ENCODE results near the gene DCTN4. TPM values are rescaled to one million over a fixed set of nuclear protein-coding genes. Genes with fewer than 3 reads are reported as not detected.

Gene DCTN4
- total RNA-seq, 1 donor from 2014 or later: 23.7 TPM

DNA sequence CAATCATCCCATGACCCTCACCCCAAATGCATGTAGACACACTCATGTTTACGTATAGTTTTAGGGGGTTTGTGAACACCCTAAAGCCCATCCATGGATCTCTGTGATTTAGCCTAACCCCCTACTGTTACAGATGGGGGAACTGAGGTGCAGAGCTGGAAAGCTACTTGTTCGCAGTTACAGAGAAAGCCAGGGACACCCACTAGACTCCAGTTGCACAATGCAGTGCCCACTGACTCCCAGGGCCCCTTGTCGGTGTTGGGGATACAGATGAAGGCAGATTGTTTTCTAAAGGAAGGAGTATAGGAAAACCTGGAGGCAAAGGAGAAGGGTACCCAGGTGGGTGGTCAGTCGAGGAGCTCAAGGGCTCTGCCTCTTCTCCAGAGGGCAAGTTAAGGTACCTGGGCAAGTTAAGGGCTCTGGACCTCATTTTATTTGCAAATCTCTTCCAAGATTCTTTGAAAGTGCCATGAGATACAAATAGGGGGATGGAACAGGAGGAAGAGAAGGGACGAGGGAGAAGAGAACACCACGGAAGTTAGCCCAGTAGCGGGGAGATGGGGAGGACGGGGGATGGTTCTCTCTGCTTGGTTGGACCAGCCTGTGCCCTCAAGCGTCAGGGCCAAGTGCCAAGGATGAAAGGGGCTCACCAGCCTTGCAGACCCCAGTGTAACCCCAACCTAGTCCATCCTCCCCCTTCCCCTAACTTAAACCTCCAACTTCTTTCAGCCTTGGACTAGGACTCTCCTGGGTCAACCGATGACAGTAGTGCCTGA is 96.8 kb downstream of the DCTN4 start:
- DNase-seq (ENCODE audit: low read depth) (no peak), FAIRE-seq (no peak)
- TF ChIP-seq, protein P1, sequence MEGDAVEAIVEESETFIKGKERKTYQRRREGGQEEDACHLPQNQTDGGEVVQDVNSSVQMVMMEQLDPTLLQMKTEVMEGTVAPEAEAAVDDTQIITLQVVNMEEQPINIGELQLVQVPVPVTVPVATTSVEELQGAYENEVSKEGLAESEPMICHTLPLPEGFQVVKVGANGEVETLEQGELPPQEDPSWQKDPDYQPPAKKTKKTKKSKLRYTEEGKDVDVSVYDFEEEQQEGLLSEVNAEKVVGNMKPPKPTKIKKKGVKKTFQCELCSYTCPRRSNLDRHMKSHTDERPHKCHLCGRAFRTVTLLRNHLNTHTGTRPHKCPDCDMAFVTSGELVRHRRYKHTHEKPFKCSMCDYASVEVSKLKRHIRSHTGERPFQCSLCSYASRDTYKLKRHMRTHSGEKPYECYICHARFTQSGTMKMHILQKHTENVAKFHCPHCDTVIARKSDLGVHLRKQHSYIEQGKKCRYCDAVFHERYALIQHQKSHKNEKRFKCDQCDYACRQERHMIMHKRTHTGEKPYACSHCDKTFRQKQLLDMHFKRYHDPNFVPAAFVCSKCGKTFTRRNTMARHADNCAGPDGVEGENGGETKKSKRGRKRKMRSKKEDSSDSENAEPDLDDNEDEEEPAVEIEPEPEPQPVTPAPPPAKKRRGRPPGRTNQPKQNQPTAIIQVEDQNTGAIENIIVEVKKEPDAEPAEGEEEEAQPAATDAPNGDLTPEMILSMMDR (IDR thresholded peaks at IDR 0.05; ENCODE audit: insufficient read depth, low read length, severe bottlenecking): no peak
- H3K36me3 ChIP-seq (ENCODE audit: control insufficient read depth, insufficient read depth, low read length): no peaks in the 10 kb centered on the region
- H3K4me3 ChIP-seq (ENCODE audit: low read depth, low read length): no peak overlapping the region
- no peaks in the 10 kb centered on the region for H3K27me3 ChIP-seq (ENCODE audit: control insufficient read depth, insufficient read depth, low read length)

DNA sequence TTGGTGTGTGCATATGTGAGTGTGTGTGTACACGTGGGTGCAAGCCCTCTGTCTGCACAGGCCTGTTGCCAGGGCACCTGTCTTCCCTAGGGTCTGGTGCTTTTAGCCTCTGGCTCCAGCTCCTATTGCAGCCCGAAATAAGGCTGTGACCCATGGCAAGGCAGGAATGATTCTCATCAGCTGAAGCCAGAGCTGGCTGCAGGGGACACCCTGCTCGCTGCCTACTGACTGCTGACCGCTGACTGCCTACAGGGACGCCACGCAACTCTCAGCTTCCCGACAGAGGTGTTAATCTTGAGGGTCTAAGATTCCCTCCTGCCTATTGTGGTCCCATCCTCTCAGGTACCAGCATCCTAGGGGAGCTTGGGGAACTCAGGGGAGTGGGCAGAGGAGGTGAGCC is 97.7 kb downstream of the DCTN4 start, which contains the start of gene MYOZ3:
Gene MYOZ3, plus strand, starts transcription at position 166 of the 400 bp plus-strand sequence. CDS start 1,691 bp downstream, outside the sequence.
- Histone ChIP-seq H3K27me3 (ENCODE audit: control insufficient read depth, insufficient read depth, low read length) (no peaks in the 10 kb centered on the region), H3K36me3 (ENCODE audit: control insufficient read depth, insufficient read depth, low read length) (no peaks in the 10 kb centered on the region), H3K4me3 (ENCODE audit: low read depth, low read length) (no peak within 1 kb of the TSS)
- DNase-seq (ENCODE audit: low read depth) (no peak), FAIRE-seq (no peak)
- TF ChIP-seq, protein P1 (IDR thresholded peaks at IDR 0.05; ENCODE audit: insufficient read depth, low read length, severe bottlenecking): no peak

DNA sequence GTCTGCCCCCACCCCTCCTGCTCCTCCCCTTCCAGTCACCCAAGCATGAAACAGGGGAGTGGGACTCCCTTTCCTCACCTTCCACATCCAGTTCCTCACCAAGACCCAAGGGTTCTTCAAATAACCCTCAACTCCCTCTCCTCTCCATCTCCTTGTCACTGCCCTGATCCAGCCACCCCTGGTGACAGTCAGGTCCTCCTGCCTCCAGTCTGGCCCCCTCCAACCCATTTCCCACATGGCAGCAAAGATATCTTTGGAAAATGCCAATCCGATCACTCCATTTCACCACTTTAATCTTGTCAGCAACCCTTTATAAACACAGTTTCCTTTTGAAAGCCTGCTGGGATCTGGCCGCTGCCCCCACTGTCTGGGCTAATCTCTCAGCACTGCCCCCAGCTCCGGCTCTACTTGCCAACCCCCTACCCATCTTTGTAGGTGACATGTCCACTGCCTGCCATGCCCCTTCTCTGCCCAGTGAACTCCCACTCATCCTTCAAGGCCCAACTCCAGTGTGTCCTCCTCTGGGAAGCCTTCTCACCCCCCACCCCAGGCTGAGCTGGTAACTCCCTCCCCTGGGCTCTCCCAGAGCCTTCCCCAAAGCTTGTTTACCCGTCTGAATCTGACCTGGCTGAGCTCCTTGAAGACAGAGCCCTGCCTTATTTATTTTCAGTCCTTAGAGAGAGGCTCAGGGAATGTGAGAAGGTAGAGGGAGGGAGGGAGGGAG is 98.5 kb downstream of the DCTN4 start:
- Histone ChIP-seq H3K4me3 (ENCODE audit: low read depth, low read length) (no peak overlapping the region), H3K36me3 (ENCODE audit: control insufficient read depth, insufficient read depth, low read length) (no peaks in the 10 kb centered on the region), H3K27me3 (ENCODE audit: control insufficient read depth, insufficient read depth, low read length) (no peaks in the 10 kb centered on the region)
- FAIRE-seq (no peak), DNase-seq (ENCODE audit: low read depth) (no peak)
- TF ChIP-seq, protein P1 (IDR thresholded peaks at IDR 0.05; ENCODE audit: insufficient read depth, low read length, severe bottlenecking): no peak

DNA sequence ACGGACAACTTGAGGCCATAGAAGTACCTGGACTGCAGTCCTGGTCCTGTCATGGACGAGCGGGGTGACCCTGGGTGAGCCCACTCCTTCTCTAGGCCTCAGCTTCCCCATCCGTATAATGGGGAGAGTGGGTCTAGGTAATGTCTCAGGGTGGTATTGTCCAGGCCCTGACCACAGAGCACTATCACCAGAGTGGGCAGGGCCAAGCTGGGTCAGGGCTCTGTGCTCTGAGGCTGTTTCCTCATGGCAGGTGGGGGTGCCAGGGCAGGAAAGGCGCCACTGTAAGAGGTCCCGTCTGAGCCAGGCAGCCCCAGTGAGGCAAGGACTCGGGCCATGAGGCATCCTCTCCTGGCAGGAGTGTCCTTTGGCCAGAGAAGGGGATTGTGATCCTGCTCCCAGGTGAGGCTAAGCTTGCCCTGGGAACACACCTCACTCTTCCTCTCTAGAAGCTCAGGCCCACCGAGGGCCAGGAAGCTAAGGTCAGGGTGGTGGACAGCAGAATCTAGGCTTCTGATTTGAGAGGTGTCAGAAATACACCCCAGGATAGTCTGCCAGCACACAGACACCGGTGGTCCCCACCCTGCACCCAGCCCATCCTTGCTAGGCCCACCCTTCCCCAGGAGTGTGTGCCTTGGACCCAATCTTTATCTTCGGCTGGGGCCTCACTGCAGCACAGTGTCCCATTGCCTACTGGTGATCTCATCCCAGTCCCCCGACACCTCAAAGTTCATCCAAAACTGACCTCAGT is 99.3 kb downstream of the DCTN4 start:
- Histone ChIP-seq H3K4me3 (ENCODE audit: low read depth, low read length) (no peak overlapping the region), H3K27me3 (ENCODE audit: control insufficient read depth, insufficient read depth, low read length) (no peaks in the 10 kb centered on the region), H3K36me3 (ENCODE audit: control insufficient read depth, insufficient read depth, low read length) (no peaks in the 10 kb centered on the region)
- no peak for DNase-seq (ENCODE audit: low read depth)
- no peak for FAIRE-seq
- TF ChIP-seq, protein P1 (IDR thresholded peaks at IDR 0.05; ENCODE audit: insufficient read depth, low read length, severe bottlenecking): no peak

DNA sequence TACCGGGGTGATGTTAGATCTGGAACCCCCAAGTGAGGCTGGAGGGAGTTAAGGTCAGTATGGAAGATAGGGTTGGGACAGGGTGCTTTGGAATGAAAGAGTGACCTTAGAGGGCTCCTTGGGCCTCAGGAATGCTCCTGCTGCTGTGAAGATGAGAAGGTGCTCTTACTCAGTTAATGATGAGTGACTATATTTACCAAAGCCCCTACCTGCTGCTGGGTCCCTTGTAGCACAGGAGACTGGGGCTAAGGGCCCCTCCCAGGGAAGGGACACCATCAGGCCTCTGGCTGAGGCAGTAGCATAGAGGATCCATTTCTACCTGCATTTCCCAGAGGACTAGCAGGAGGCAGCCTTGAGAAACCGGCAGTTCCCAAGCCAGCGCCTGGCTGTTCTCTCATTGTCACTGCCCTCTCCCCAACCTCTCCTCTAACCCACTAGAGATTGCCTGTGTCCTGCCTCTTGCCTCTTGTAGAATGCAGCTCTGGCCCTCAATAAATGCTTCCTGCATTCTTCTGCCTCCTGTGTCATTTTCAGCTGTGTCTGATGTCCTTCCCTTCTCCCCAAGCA is 100.0 kb downstream of the DCTN4 start:
- FAIRE-seq: peak; percentile 13
- no peak for DNase-seq (ENCODE audit: low read depth)
- TF ChIP-seq, protein P1 (IDR thresholded peaks at IDR 0.05; ENCODE audit: insufficient read depth, low read length, severe bottlenecking): no peak
- H3K27me3 ChIP-seq (ENCODE audit: control insufficient read depth, insufficient read depth, low read length): no peaks in the 10 kb centered on the region
- H3K4me3 ChIP-seq (ENCODE audit: low read depth, low read length): no peak overlapping the region
- H3K36me3 ChIP-seq (ENCODE audit: control insufficient read depth, insufficient read depth, low read length): no peaks in the 10 kb centered on the region

Other genes with a start within 250 kb of the DCTN4 start
- gene SYNPO, start 118.4 kb downstream of the DCTN4 start, total RNA-seq: 1.3 and 2.2 TPM in 2 replicates
- not detected in 2 replicates for gene MYOZ3, start 97.8 kb downstream of the DCTN4 start, total RNA-seq
- 13.7 and 16.4 TPM in 2 replicates for gene RBM22, start 58.0 kb downstream of the DCTN4 start, total RNA-seq
- gene SMIM3, start 19.7 kb upstream of the DCTN4 start, total RNA-seq: 3.4 and 3.7 TPM in 2 replicates
- gene IRGM, start 87.5 kb upstream of the DCTN4 start, total RNA-seq: not detected in 2 replicates
- 3.1 and 4.7 TPM in 2 replicates for gene ZNF300, start 146.0 kb upstream of the DCTN4 start, total RNA-seq